VCaP (cell line): ENCODE data around the gene ZIC5.

Experiments used
- H3K27ac ChIP-seq: fragments of 450-650 bp; 2 replicates; pipeline ENCODE4 v1.5.1; 2017
- TF ChIP-seq, protein P1 (sequence below): fragments of 450-650 bp; conservative IDR thresholded peaks from 2 replicates; pipeline ENCODE4 v1.5.1; 2017; ENCODE audit warnings: mild to moderate bottlenecking, moderate library complexity

The ZIC5 gene

DNA sequence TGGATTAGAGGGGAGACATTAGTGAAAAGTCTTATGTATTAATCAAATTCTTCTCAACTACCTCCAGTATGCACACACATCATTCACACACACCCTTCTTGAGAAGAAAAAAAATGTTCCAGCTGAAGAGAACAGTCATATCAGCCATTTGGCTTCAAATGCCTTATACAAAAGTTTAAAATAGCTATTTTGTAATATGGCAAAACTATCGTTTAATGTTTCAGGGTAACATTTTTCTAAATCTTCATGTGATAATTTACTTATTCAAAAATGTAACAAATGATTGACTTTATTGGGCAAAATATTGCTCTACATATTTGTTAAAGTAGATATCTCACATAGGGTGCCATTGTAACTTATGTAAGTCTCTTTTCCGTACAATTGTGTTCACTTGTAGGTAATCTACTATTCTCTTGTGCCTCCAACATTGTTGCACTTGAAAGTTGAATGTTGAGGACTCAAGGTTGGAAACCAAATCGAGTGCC is 23.6 kb upstream of the ZIC5 start:
- H3K27ac ChIP-seq: no peak overlapping the region
- TF ChIP-seq, protein P1, sequence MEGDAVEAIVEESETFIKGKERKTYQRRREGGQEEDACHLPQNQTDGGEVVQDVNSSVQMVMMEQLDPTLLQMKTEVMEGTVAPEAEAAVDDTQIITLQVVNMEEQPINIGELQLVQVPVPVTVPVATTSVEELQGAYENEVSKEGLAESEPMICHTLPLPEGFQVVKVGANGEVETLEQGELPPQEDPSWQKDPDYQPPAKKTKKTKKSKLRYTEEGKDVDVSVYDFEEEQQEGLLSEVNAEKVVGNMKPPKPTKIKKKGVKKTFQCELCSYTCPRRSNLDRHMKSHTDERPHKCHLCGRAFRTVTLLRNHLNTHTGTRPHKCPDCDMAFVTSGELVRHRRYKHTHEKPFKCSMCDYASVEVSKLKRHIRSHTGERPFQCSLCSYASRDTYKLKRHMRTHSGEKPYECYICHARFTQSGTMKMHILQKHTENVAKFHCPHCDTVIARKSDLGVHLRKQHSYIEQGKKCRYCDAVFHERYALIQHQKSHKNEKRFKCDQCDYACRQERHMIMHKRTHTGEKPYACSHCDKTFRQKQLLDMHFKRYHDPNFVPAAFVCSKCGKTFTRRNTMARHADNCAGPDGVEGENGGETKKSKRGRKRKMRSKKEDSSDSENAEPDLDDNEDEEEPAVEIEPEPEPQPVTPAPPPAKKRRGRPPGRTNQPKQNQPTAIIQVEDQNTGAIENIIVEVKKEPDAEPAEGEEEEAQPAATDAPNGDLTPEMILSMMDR: no peak

DNA sequence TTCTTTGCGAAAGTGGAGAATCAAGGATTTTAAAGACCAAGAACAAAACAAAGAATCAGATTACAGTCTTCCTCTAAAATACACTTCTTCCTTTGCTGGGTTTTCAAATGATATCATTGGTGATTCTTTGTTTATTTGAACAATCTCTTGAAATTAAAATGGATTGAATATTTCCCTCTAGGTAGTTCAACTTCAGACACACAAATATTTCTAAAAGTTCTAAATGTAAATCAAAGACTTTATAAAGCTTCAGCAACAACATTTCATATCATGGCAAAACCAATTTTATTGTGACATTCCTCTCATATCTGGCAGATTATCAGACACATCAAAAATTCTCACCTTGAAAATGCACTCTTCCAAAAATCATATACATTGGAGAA is 23.1 kb upstream of the ZIC5 start:
- TF ChIP-seq, protein P1: no peak
- H3K27ac ChIP-seq: no peak overlapping the region

DNA sequence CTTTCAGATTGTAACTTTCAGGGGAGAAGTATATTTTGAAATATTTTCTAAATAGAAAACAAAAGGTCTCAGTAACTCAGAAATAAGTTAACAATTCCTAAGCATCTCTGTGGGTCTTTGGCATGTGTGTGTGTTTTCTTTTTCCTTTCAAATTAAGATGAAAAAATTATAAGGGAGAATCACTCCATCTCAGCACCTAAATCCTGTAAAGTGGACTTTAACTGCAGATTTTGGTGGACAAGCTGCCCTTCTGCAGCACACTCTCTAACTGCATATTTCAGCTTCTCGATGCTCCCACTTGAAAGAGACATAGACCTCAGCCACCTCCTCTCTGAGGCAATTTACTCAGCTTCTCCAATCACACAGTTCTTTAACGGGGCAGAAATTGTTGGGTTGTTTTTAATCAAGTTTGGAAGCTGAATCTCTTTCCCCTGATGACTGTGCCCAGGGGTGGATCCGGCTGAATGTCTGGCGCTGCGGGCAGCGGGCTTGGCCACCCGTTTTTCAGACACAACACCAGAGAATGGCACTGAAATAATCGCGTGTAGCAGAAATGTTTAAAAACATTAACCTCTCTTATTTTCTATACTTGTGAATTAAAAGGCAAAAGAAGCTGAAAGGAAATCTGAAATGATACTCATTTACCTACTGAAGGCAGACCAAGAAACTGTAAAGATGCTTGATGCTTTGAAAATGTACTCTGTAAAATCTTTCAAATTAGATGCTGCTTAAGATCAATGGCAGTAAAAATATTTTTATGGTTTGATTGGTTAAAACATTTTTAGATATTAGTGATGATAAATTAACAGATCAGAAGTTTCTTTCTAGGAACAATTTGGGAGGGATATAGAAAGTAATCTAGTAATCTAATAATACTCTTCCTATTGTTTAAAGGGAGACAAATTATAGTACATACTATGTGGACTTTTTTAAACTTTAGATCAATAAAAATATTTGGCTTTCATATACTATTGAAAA is 22.4 kb upstream of the ZIC5 start:
- TF ChIP-seq, protein P1: no peak
- no peak overlapping the region for H3K27ac ChIP-seq

DNA sequence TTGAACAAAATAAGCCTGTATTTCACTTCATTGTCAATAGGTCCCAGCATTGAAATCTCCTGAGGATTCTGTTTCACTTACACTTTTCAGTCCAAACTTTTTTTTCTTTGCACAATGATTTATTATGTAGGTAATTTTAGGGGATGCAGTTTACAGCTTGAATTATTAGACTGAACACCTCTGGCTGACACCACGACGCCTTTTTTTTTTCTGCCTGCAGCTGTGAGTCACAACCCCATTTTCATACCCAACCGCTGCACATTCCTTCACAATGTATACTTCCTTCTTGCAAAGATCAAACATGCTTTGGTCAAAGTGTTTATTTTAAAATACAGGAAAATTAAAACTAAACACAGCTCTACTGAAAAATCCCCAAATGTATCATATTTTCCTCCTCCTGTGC is 21.4 kb upstream of the ZIC5 start:
- H3K27ac ChIP-seq: no peak overlapping the region
- TF ChIP-seq, protein P1: no peak

DNA sequence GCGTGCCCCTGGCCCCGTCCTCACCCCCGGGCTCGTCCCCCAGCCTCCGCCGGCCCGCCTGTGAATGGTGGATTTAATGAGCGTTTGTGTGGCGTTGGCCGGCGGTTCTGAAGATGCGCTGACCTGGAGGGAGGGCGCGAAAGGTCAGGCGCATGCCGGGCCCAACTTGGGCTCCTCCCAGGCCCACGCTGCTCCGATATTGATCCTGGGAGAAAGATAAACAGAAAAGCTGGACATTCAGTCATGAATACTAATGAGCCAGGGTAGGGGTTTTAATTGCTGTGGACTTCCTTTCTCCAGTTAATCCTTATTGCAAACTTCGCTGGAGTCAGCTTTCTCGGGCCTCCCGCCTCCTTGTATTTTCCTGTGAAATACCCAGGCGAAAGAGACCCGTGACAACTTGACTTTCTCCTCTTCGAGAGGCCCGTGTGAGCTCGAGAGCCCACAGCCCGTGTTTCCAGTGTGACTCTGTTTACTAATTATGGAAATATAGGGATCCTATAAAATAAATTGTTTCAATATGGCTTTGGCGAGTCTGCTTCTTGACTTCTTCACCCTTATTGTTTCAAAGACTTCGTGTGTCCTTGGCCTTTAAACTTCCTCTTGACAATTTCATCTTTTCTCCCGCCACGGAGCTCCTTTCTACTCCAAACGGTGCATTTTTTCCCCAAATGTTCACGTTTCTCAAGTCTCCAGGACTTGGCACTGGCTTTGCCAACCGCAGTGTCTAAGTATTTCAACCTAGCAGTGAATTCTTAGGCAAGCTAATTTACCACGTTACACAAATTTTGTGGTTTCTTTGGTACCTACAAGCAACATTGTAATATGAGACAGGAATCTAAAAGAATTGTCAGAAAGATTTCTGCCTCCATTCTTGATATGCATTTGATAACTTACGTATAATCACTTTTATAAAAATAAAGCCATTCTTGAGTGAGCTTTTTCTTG is 20.5 kb upstream of the ZIC5 start:
- TF ChIP-seq, protein P1: no peak
- H3K27ac ChIP-seq: no peak overlapping the region

DNA sequence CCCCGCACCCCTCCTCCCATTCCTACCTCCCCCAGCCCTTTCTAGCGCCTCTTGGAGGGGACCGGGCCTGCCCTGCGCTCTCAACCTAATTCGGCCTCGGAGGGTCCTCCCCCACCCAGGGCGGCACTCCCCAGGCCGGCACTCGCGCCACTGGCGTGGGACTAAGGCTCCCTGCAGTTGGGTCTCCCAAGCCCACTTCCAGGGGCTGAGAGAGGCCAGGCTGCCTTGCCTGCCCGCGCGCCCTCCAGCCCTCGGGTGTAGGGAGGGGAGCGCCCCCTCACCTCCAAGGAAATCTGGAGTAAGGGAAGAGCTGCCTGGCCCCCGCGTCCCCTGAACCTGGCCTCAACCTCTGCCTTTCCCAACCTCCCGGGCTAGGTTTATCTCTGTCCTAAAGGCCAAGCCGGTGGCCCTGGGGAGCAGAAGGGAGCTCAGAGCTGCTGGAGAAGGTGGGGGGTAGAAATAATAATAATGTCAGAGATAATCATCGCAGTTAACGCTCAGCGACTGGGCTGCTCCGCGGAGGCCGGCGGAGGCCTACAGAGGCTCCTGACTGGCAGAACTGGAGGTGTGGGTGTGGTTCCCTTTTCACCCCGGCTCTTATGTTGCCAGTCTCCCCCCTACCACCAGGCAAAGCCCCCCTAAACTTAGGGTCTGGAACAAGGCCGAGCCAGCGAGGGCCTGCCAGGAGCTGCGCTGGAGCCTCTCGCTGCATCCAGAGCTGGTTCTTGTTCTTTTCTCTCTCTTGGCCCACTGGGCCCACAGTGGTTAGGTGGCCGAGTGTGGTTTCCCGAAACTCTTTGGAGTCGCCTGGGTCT is 19.7 kb upstream of the ZIC5 start:
- no peak overlapping the region for H3K27ac ChIP-seq
- TF ChIP-seq, protein P1: no peak
